Activated CD8-positive, alpha-beta T cell treated with anti-CD3 and anti-CD28 coated beads for 36 hours (primary cell): ENCODE results near the gene PLAGL2. TPM values are rescaled to one million over a fixed set of nuclear protein-coding genes. Genes with fewer than 3 reads are reported as not detected.
A peak's percentile ranks its signal among the peaks of the same experiment; 100 is the strongest.

Experiments used
- ATAC-seq: fragments of 200-7000 bp; cut with Tn5 transposase; one replicate; pipeline ENCODE4 v1.10.0; 2021; ENCODE audit warnings: mild to moderate bottlenecking, moderate library complexity
- CTCF ChIA-PET: fragments of 350-600 bp; sonication (Branson Sonifier 250); formaldehyde crosslinking; loops from one replicate; lab custom pipeline; 2021; ENCODE audit warnings: antibody characterized with exemption; lab: Charles Lee
- POLR2A ChIA-PET: fragments of 350-600 bp; sonication (Branson Sonifier 250); formaldehyde crosslinking; loops from one replicate; lab custom pipeline; 2021; ENCODE audit warnings: antibody characterized with exemption; lab: Charles Lee
- DNase-seq: peaks from one replicate; pipeline ENCODE4 v3.0.0-alpha.2; 2020
- H3K27ac Mint-ChIP-seq: one replicate; pipeline ENCODE4 v1.8.0; 2021; ENCODE audit warnings: mild to moderate bottlenecking, mixed read lengths
- H3K27me3 Mint-ChIP-seq: one replicate; pipeline ENCODE4 v1.8.0; 2021; ENCODE audit warnings: mixed read lengths
- H3K36me3 Mint-ChIP-seq: one replicate; pipeline ENCODE4 v1.8.0; 2021; ENCODE audit warnings: low read depth, mixed read lengths
- H3K4me1 Mint-ChIP-seq: one replicate; pipeline ENCODE4 v1.8.0; 2021; ENCODE audit warnings: low read depth, mixed read lengths
- H3K4me3 Mint-ChIP-seq: one replicate; pipeline ENCODE4 v1.8.0; 2021; ENCODE audit warnings: mild to moderate bottlenecking, moderate library complexity, mixed read lengths
- H3K9me3 Mint-ChIP-seq: one replicate; pipeline ENCODE4 v1.8.0; 2021; ENCODE audit warnings: mixed read lengths
- CTCF ChIP-seq: fragments of 200-600 bp; IDR thresholded peaks from one replicate; pipeline ENCODE4 v1.8.0; 2022; ENCODE audit warnings: antibody characterized with exemption, mild to moderate bottlenecking
- intact Hi-C: fragments of 100-400 bp; cut with micrococcal nuclease; formaldehyde crosslinking; loops from one replicate; pipeline ENCODE4 v1.10.0; 2022
- total RNA-seq, 2 experiments: library from RNA; stranded (reverse); gene quantifications; one replicate each; pipeline ENCODE4 v1.2.3, GENCODE V29; 2021

PLAGL2 gene
- total RNA-seq, 2 experiments from 2014 or later = 70.6 to 71.5 TPM

GRCh38 chr20:32213870-32214269, 6.3 kb upstream of the PLAGL2 start:
- H3K9me3 Mint-ChIP-seq = no peaks in the 10 kb centered on the region
- H3K36me3 Mint-ChIP-seq = peaks cover 84% of the 10 kb centered on the region
- no peak for DNase-seq
- no peak overlapping the region for H3K27ac Mint-ChIP-seq
- ChIA-PET CTCF (interaction anchor here (0.9 kb wide), 1 partner anchor 15 kb away, joined by 3 read pairs; no protein-coding TSS in a partner anchor), POLR2A (interaction anchor here (0.9 kb wide), 1 partner anchor 9 kb away, joined by 4 read pairs; no protein-coding TSS in a partner anchor)
- no peaks in the 10 kb centered on the region for H3K27me3 Mint-ChIP-seq
- no peak overlapping the region for H3K4me3 Mint-ChIP-seq
- peaks cover 42% of the 10 kb centered on the region for H3K4me1 Mint-ChIP-seq
- no peak for TF ChIP-seq CTCF
- intact Hi-C loops = no loop called here
- ATAC-seq = no peak

- peaks cover 47% of the 10 kb centered on the region for H3K4me1 Mint-ChIP-seq
- H3K27ac Mint-ChIP-seq = peak overlapping the region; percentile 89
- H3K27me3 Mint-ChIP-seq = no peaks in the 10 kb centered on the region
- DNase-seq (no peak), ATAC-seq (no peak)
- POLR2A ChIA-PET = interaction anchor here (0.7 to 2.5 kb wide), 8 partner anchors 9 to 146 kb away, joined by 3 to 10 read pairs (median 4); partner anchors contain the start of gene KIF3B
- CTCF ChIA-PET = interaction anchor here (2.2 kb wide), 2 partner anchors 9 to 15 kb away, joined by 4 to 5 read pairs; no protein-coding TSS in a partner anchor
- H3K4me3 Mint-ChIP-seq = peak overlapping the region; percentile 99
- intact Hi-C loops = loop anchor here (5.0 kb wide), 1 partner anchor 77 kb away; no protein-coding TSS in a partner anchor
- no peak for TF ChIP-seq CTCF
- H3K36me3 Mint-ChIP-seq = peaks cover 72% of the 10 kb centered on the region
- H3K9me3 Mint-ChIP-seq = no peaks in the 10 kb centered on the region
Measured at GRCh38 chr20:32209850-32210605, 2.5 kb upstream of the PLAGL2 start.

GRCh38 chr20:32208499-32209154, 1.1 kb upstream of the PLAGL2 start:
- no peak for DNase-seq
- peaks cover 51% of the 10 kb centered on the region for H3K4me1 Mint-ChIP-seq
- H3K9me3 Mint-ChIP-seq = no peaks in the 10 kb centered on the region
- H3K36me3 Mint-ChIP-seq = peaks cover 75% of the 10 kb centered on the region
- ChIA-PET POLR2A (interaction anchor here (0.6 to 2.5 kb wide), 8 partner anchors 10 to 316 kb away, joined by 3 to 10 read pairs (median 4); partner anchors contain the start of gene KIF3B), CTCF (interaction anchor here (1.0 to 2.2 kb wide), 3 partner anchors 10 to 385 kb away, joined by 3 to 5 read pairs (median 4); no protein-coding TSS in a partner anchor)
- H3K27me3 Mint-ChIP-seq = no peaks in the 10 kb centered on the region
- TF ChIP-seq CTCF = no peak
- H3K27ac Mint-ChIP-seq = peak overlapping the region; percentile 89
- no peak for ATAC-seq
- H3K4me3 Mint-ChIP-seq = peak overlapping the region; percentile 99
- intact Hi-C loops = loop anchor here (5.0 kb wide), 1 partner anchor 79 kb away; no protein-coding TSS in a partner anchor

GRCh38 chr20:32206760-32207625, 550 bp downstream of the PLAGL2 start:
- peak; percentile 33 for DNase-seq
- Mint-ChIP-seq H3K36me3 (peaks cover 82% of the 10 kb centered on the region), H3K27ac (peak overlapping the region; percentile 92), H3K4me3 (peak overlapping the region; percentile 99), H3K27me3 (no peaks in the 10 kb centered on the region), H3K9me3 (no peaks in the 10 kb centered on the region), H3K4me1 (peaks cover 63% of the 10 kb centered on the region)
- TF ChIP-seq CTCF = no peak
- ChIA-PET POLR2A (interaction anchor here (1.9 kb wide), 1 partner anchor 12 kb away, joined by 5 read pairs; no protein-coding TSS in a partner anchor), CTCF (interaction anchor here (1.5 kb wide), 1 partner anchor 156 kb away, joined by 3 read pairs; no protein-coding TSS in a partner anchor)
- ATAC-seq = peak; percentile 11
- intact Hi-C loops = loop anchor here (2.0 to 5.0 kb wide), 2 partner anchors 80 to 152 kb away; partner anchors contain the start of gene ASXL1
